Ovary (tissue), 3 donors: ENCODE measurements around the gene C7orf33.

Experiments
- CTCF ChIP-seq, 3 donors: fragments of 450-650 bp in 2 of 3; fragments of 200-600 bp in 1 of 3; IDR thresholded peaks; one replicate each; pipeline versions ENCODE4 v1.5.1 to v1.8.0; 2016 to 2022; ENCODE audit warnings: antibody characterized with exemption in 3 of 3, mild to moderate bottlenecking in 1 of 3
- EP300 ChIP-seq: sonication (generic); formaldehyde crosslinking; IDR thresholded peaks from one replicate; pipeline ENCODE4 v1.6.1; 2017; ENCODE audit warnings: antibody characterized with exemption
- POLR2A ChIP-seq: fragments of 450-650 bp; IDR thresholded peaks from one replicate; pipeline ENCODE4 v1.6.1; 2017; ENCODE audit warnings: antibody characterized with exemption, mild to moderate bottlenecking, moderate library complexity
- donor health status: DM: no; HTN: no; CAD: no.

GRCh38 chr7:148545932-148546331 is 44.6 kb upstream of the C7orf33 start:
- TF ChIP-seq CTCF (IDR thresholded peaks at IDR 0.05) (no peak), POLR2A (no peak), EP300 (no peak)
